Fibroblast of villous mesenchyme (primary cell): ENCODE results near the gene FBN1. TPM values are rescaled to one million over a fixed set of nuclear protein-coding genes. Genes with fewer than 3 reads are reported as not detected.

Experiments used
- DNase-seq: peaks from one replicate; pipeline ENCODE4 v3.0.0-alpha.2; 2010; ENCODE audit warnings: low read depth
- H3K4me3 ChIP-seq: 2 replicates; pipeline ENCODE4 v1.5.1; 2011; ENCODE audit warnings: low read depth, mild to moderate bottlenecking, low read length
- CTCF ChIP-seq: IDR thresholded peaks from 2 replicates; pipeline ENCODE4 v1.5.1; 2012; ENCODE audit warnings: low read depth, mild to moderate bottlenecking, low read length; ENCODE audit not compliant: insufficient read depth
- total RNA-seq: library from RNA; depleted of rRNA; stranded (reverse); fragments of >200 nt; gene quantifications from 2 replicates; pipeline ENCODE4 v1.2.3, GENCODE V29; 2012

The FBN1 gene
- total RNA-seq, 1 donor: 333 TPM

GRCh38 chr15:48580736-48581135, 64.8 kb downstream of the FBN1 start:
- no peak for DNase-seq
- TF ChIP-seq CTCF: no peak
- H3K4me3 ChIP-seq: no peak overlapping the region

DNA sequence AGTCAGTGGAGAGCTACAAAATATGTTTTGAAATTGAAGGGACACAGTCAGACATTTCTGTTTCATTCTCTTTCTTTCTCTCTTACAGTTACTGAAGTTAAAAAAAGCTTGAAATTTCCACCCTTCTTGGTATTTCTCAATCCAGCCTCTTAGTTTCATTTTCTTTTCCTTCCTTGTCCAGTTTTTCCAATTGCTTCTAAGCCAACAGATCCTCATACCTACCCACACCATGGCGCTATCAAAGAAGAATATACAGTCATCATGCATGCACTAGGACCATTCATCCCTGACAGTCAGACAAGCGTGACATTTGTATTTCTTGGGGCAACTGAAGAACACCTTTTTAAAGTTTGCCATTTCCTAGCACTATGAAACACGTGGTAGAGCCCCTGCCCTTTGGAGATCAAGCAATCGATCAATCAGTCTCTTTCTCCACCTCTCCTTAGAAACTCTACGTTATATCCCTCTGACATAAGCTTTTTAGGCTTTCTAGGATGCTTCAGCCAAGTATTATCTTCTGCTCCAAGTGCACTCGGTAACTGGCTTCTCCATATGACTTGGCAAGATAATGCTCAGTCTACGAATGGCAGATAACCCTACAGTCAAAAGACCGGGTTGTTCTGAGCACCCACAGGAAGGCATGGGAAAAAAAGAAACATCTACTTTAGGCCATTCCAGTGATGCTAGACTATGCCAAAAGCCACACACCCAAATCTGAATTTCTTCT, 65.4 kb downstream of the FBN1 start:
- TF ChIP-seq CTCF: no peak
- no peak overlapping the region for H3K4me3 ChIP-seq

DNA sequence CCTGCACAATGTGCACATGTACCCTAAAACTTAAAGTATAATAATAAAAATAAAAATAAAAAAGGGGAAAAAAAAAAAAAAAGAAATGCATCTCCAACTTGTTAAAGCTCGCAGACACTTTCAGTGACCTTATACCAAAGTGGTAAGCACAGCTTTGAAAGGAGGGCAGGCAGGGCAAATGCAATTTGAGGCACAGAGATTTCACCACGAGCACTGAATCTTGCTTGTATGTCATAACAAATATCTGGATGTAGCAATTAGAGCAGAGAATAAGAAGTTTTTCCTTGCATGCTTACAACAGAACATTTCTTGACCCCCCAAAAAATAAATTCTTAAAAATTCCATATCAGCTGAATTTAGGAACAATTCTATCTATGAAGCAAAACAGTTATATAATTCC, 66.5 kb downstream of the FBN1 start:
- no peak for DNase-seq
- no peak for TF ChIP-seq CTCF
- no peak overlapping the region for H3K4me3 ChIP-seq

More for the DNA sequence above, 65.4 kb downstream of the FBN1 start:
- peak; percentile 61 for DNase-seq

- no peak for DNase-seq
- TF ChIP-seq CTCF: no peak
- H3K4me3 ChIP-seq: no peak overlapping the region
Observed at GRCh38 chr15:48577469-48577868, 68.0 kb downstream of the FBN1 start.

DNA sequence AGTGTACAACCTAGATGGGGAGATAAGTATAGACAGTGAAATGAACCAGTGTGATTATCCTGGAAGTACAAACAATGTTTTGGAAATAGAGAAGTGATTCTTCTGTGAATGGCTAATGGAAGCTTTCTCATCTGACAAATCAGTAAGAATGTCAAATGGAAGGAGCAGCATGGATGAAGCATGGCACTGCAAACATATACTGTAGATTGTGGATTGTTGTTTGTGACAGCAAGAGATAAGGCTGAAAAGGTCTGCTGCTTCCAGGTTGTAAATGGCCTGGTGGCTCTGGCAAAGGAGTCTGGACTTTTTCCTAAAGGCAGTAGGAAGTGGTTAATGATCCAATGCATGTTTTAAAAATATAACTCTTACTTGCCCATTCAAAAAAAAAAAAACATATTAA, 71.3 kb downstream of the FBN1 start:
- TF ChIP-seq CTCF: no peak
- no peak for DNase-seq
- no peak overlapping the region for H3K4me3 ChIP-seq

DNA sequence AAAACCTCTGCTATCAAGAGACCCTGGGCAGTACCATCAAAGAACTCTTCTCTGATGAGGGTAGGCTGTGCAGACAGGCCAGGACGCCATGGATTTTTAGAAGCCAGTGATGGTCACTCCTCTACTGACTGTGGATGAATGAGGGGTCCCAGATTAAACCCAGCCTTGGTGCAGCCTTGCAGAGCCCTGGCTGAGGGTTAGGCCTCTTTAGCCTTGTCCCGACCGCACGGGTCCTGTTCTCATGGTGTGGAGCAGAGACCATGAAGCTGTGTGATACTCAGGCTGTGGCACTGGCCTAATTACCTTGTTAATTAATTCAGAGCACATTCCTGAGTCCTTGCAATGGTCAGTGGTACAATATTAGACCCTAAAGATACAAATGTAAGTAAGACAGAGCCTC, 71.7 kb downstream of the FBN1 start:
- no peak for TF ChIP-seq CTCF

DNA sequence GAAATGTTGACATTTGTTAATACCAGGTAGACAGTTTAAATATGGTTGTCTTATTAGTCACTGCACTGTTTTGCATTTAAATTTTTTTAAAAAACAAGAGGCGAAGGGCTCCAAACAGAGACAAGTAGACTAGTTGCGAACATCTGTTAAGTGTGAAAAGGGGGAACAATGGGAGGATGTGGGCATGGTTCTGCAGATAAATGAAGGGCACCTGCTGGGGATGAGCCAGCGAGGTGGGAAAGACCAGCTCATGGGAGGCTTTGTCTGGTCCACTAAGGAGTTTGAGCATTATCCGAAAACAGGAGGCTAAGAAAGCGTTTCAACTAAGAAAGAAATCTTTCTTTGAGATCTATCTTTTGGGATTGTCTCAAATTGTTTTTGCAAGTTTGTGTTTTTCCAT, 72.7 kb downstream of the FBN1 start:
- no peak for DNase-seq
- TF ChIP-seq CTCF: no peak
- H3K4me3 ChIP-seq: no peak overlapping the region

More for the DNA sequence above, 71.7 kb downstream of the FBN1 start:
- no peak overlapping the region for H3K4me3 ChIP-seq
- DNase-seq: no peak
